Stimulated activated effector memory CD8-positive, alpha-beta T cell treated with anti-CD3 and anti-CD28 coated beads, Interleukin-12 subunit alpha, Interleukin-12 subunit beta, amount 100 ng/mL, for 72 hours (primary cell): Measurements from ENCODE around the gene ZNF668.

Experiments used
- ATAC-seq: fragments of 150-1000 bp; cut with Tn5 transposase; 2 replicates; pipeline ENCODE4 v1.10.0; 2021
- DNase-seq, 2 donors: peaks; one replicate each; pipeline ENCODE4 v3.0.0; 2021 to 2022; ENCODE audit warnings: low spot score in 2 of 2
- H3K27ac Mint-ChIP-seq: one replicate; pipeline ENCODE4 v1.8.0; 2022; ENCODE audit warnings: mild to moderate bottlenecking, mixed read lengths
- H3K36me3 Mint-ChIP-seq: one replicate; pipeline ENCODE4 v1.8.0; 2022; ENCODE audit warnings: mild to moderate bottlenecking, mixed read lengths
- H3K4me1 Mint-ChIP-seq: one replicate; pipeline ENCODE4 v1.8.0; 2022; ENCODE audit warnings: mixed read lengths
- H3K4me3 Mint-ChIP-seq: one replicate; pipeline ENCODE4 v1.8.0; 2022; ENCODE audit warnings: mild to moderate bottlenecking, mixed read lengths
- H3K9me3 Mint-ChIP-seq: one replicate; pipeline ENCODE4 v1.8.0; 2022; ENCODE audit warnings: mixed read lengths

ZNF668 gene

GRCh38 chr16:31087971-31088370 is 13.9 kb upstream of the ZNF668 start:
- Mint-ChIP-seq H3K9me3 (no peaks in the 10 kb centered on the region), H3K4me3 (no peak overlapping the region)

GRCh38 chr16:31087481-31087880 is 13.4 kb upstream of the ZNF668 start:
- no peaks in the 10 kb centered on the region for H3K9me3 Mint-ChIP-seq
- peak overlapping the region; percentile 82 for H3K27ac Mint-ChIP-seq
- H3K4me3 Mint-ChIP-seq = no peak overlapping the region
- H3K4me1 Mint-ChIP-seq = peaks cover 21% of the 10 kb centered on the region
- ATAC-seq (no peak), DNase-seq (no peak)
- peaks cover 66% of the 10 kb centered on the region for H3K36me3 Mint-ChIP-seq

More at GRCh38 chr16:31087971-31088370, 13.9 kb upstream of the ZNF668 start:
- DNase-seq (no peak), ATAC-seq (no peak)
- Mint-ChIP-seq H3K4me1 (peaks cover 25% of the 10 kb centered on the region), H3K27ac (no peak overlapping the region), H3K36me3 (peaks cover 66% of the 10 kb centered on the region)

- H3K36me3 Mint-ChIP-seq = peaks cover 66% of the 10 kb centered on the region
- DNase-seq = no peak
Measured at GRCh38 chr16:31086629-31086906, 12.5 kb upstream of the ZNF668 start.

GRCh38 chr16:31085873-31086628 is 12.0 kb upstream of the ZNF668 start:
- DNase-seq = no peak
- Mint-ChIP-seq H3K4me1 (peaks cover 35% of the 10 kb centered on the region), H3K4me3 (no peak overlapping the region), H3K36me3 (peaks cover 66% of the 10 kb centered on the region), H3K9me3 (no peaks in the 10 kb centered on the region), H3K27ac (peak overlapping the region; percentile 82)
- no peak for ATAC-seq

More at GRCh38 chr16:31086629-31086906, 12.5 kb upstream of the ZNF668 start:
- Mint-ChIP-seq H3K9me3 (no peaks in the 10 kb centered on the region), H3K4me1 (peaks cover 29% of the 10 kb centered on the region), H3K27ac (peak overlapping the region; percentile 82), H3K4me3 (no peak overlapping the region)
- ATAC-seq = no peak

GRCh38 chr16:31085411-31085810 is 11.4 kb upstream of the ZNF668 start:
- ATAC-seq (no peak), DNase-seq (no peak)
- Mint-ChIP-seq H3K36me3 (peaks cover 66% of the 10 kb centered on the region), H3K4me3 (no peak overlapping the region), H3K27ac (peak overlapping the region; percentile 82), H3K9me3 (no peaks in the 10 kb centered on the region), H3K4me1 (peaks cover 35% of the 10 kb centered on the region)

GRCh38 chr16:31084584-31085302 is 10.7 kb upstream of the ZNF668 start:
- Mint-ChIP-seq H3K4me3 (no peak overlapping the region), H3K27ac (peak overlapping the region; percentile 82), H3K9me3 (no peaks in the 10 kb centered on the region), H3K36me3 (peaks cover 66% of the 10 kb centered on the region), H3K4me1 (peaks cover 38% of the 10 kb centered on the region)
- no peak for DNase-seq
- ATAC-seq = no peak

GRCh38 chr16:31083981-31084380 is 9.9 kb upstream of the ZNF668 start:
- no peak overlapping the region for H3K4me3 Mint-ChIP-seq
- DNase-seq = no peak
- H3K4me1 Mint-ChIP-seq = peaks cover 46% of the 10 kb centered on the region
- no peak overlapping the region for H3K27ac Mint-ChIP-seq
- no peaks in the 10 kb centered on the region for H3K9me3 Mint-ChIP-seq
- ATAC-seq = no peak
- peaks cover 66% of the 10 kb centered on the region for H3K36me3 Mint-ChIP-seq

GRCh38 chr16:31083556-31083955 is 9.5 kb upstream of the ZNF668 start:
- peaks cover 49% of the 10 kb centered on the region for H3K4me1 Mint-ChIP-seq
- H3K27ac Mint-ChIP-seq = no peak overlapping the region
- no peak overlapping the region for H3K4me3 Mint-ChIP-seq
- peaks cover 66% of the 10 kb centered on the region for H3K36me3 Mint-ChIP-seq
- no peaks in the 10 kb centered on the region for H3K9me3 Mint-ChIP-seq
- ATAC-seq (no peak), DNase-seq (no peak)

- Mint-ChIP-seq H3K4me1 (peaks cover 52% of the 10 kb centered on the region), H3K36me3 (peaks cover 68% of the 10 kb centered on the region), H3K27ac (peak overlapping the region; percentile 54), H3K9me3 (no peaks in the 10 kb centered on the region), H3K4me3 (no peak overlapping the region)
- no peak for DNase-seq
- ATAC-seq = no peak
Measured at GRCh38 chr16:31083081-31083480, 9.0 kb upstream of the ZNF668 start.

GRCh38 chr16:31082368-31083045 is 8.5 kb upstream of the ZNF668 start:
- Mint-ChIP-seq H3K27ac (peak overlapping the region; percentile 54), H3K9me3 (no peaks in the 10 kb centered on the region), H3K36me3 (peaks cover 73% of the 10 kb centered on the region), H3K4me1 (peaks cover 58% of the 10 kb centered on the region), H3K4me3 (no peak overlapping the region)
- ATAC-seq (no peak), DNase-seq (peak in 1 of 2 donors; percentile 48)

GRCh38 chr16:31081428-31082351 is 7.7 kb upstream of the ZNF668 start:
- H3K4me1 Mint-ChIP-seq = peaks cover 59% of the 10 kb centered on the region
- ATAC-seq (no peak), DNase-seq (no peak)
- H3K4me3 Mint-ChIP-seq = no peak overlapping the region
- peak overlapping the region; percentile 54 for H3K27ac Mint-ChIP-seq
- H3K36me3 Mint-ChIP-seq = peaks cover 80% of the 10 kb centered on the region
- H3K9me3 Mint-ChIP-seq = no peaks in the 10 kb centered on the region

- Mint-ChIP-seq H3K27ac (peak overlapping the region; percentile 43), H3K4me1 (peaks cover 57% of the 10 kb centered on the region), H3K36me3 (peaks cover 78% of the 10 kb centered on the region), H3K9me3 (no peaks in the 10 kb centered on the region), H3K4me3 (no peak overlapping the region)
- DNase-seq = peak in 1 of 2 donors; percentile 47
- no peak for ATAC-seq
Measured at GRCh38 chr16:31080756-31081419, 6.8 kb upstream of the ZNF668 start.

GRCh38 chr16:31080035-31080629 is 6.1 kb upstream of the ZNF668 start:
- DNase-seq (no peak), ATAC-seq (no peak)
- Mint-ChIP-seq H3K9me3 (no peaks in the 10 kb centered on the region), H3K4me1 (peaks cover 53% of the 10 kb centered on the region), H3K27ac (peak overlapping the region; percentile 67), H3K4me3 (no peak overlapping the region), H3K36me3 (peaks cover 71% of the 10 kb centered on the region)

- ATAC-seq (no peak), DNase-seq (peak in 1 of 2 donors; percentile 46)
- Mint-ChIP-seq H3K4me3 (no peak overlapping the region), H3K27ac (peak overlapping the region; percentile 67), H3K36me3 (peaks cover 75% of the 10 kb centered on the region), H3K4me1 (peaks cover 60% of the 10 kb centered on the region), H3K9me3 (no peaks in the 10 kb centered on the region)
Measured at GRCh38 chr16:31079342-31079944, 5.4 kb upstream of the ZNF668 start.
